Right renal cortex interstitium (tissue), 3 donors: ENCODE measurements around the gene NEU1. TPM values are rescaled to one million over a fixed set of nuclear protein-coding genes. Genes with fewer than 3 reads are reported as not detected.
"Not testable (repeated sequence)": the region's sequence is repeated elsewhere in the genome, so short reads cannot be mapped to it uniquely, and the experiment has no call there.

Source experiments
- DNase-seq, 3 donors: peaks; one replicate each; pipeline ENCODE4 v3.0.0-alpha.2; 2013; ENCODE audit warnings: low read depth in 3 of 3, low spot score in 2 of 3
- polyA plus RNA-seq, 3 donors: library from polyadenylated mRNA; unstranded; fragments of 120-200 nt; gene quantifications; one replicate each; pipeline ENCODE4 v1.2.1, GENCODE V29; 2013; ENCODE audit not compliant: insufficient read length in 3 of 3

Gene NEU1
- 10 to 100 TPM; 69.0 to 89.7 (median 77.5) TPM for polyA plus RNA-seq

DNA sequence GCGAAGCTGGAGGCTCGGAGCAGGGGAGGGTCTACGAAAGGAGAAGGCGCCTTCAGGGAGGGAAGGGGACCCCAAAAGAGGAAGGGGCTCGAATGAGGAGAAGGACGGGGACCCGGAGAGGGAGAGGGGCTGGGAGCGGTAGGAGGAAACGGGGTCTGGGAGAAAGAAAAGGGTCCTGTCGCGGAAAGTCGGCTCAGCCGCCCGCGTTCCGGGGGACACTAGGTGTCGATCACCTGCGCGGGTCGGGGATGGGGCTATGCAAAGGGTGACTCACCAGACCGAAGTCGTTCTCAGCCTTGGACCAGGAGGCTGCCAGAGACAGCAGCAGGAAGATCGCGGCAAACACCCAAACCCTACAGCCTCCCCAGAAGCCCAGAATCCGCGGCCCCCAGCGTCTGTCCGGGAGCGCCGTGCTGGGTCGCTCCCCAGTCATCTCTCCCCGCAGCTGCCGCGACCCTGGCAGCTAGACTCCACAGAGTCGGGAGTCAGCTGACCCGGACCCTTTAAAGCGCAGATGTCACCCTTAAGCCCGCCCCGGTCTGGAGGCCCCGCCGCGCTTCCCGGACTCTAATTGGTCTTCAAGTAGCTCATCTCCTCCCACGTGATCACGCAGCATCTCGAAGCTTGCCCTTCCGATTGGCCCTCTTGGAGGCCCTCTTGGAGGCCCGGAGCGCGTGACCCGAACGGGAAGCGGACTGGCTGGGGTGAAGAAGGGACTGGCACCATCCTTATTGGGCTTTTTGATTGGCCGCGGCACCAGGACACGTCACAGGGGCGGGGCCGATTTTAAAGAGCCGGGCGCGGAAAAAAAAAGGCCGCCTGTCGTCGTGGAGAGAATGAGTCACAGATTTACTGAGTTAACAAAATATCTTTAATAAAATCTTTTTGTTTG, at the start of gene NEU1:
Gene NEU1, minus strand, starts transcription at position 478 of the 892 bp plus-strand sequence. Its CDS starts 45 bp downstream, at position 433.
- DNase-seq, result peak; percentile 97 to 99 (median 98)

GRCh38 chr6:31911826-31912585, 49.4 kb upstream of the NEU1 start:
- no peak for DNase-seq

DNA sequence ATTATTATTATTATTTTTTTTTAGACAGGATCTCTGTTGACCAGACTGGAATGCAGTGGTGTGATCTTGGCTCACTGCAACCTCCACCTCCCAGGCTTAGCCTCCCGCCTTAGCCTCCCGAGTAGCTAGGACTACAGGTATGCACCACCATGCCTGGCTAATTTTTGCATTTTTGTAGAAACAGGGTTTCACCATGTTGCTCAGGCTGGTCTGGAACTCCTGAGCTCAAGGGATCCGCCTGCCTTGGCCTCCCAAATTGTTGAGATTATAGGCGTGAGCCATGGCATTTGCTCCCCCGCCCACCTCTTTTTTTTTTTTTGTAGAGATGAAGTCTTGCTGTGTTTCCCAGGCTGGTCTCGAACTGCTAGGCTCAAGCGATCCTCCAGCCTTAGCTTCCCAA, 46.7 kb upstream of the NEU1 start:
- not testable (repeated sequence) for DNase-seq

DNA sequence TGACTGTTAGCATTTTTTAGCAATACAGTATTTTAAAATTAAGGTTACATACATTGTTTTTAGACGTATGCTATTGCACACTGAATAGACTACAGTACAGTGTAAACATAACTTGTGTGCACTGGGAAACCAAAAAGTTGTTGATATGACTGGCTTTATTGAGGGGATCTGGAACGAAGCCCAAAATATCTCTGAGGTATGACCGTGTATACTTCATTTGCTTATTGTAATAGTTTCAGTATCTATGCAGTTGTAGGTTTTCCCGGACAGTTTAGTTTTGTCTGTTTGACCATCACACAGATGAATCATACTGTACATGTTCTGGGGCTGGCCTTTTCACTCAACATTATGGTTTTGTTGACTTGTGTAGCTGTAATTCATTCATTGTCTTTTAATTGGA, 46.2 kb upstream of the NEU1 start:
- no peak for DNase-seq

DNA sequence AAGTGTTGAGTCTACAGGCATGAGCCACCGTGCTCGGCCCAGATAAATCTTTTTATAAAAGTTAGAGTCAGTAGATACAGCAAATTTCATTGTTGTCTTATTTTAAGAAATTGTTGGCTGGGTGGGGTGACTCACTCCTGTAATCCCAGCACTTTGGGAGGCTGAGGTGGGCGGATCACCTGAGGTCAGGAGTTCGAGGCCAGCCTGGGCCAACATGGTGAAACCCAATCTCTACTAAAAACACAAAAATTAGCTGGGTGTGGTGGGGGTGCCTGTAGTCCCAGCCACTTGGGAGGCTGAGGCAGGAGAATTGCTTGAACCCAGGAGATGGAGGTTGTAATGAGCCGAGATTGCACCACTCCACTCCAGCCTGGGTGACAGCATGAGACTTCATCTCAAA, 45.6 kb upstream of the NEU1 start:
- not testable (repeated sequence) for DNase-seq

DNA sequence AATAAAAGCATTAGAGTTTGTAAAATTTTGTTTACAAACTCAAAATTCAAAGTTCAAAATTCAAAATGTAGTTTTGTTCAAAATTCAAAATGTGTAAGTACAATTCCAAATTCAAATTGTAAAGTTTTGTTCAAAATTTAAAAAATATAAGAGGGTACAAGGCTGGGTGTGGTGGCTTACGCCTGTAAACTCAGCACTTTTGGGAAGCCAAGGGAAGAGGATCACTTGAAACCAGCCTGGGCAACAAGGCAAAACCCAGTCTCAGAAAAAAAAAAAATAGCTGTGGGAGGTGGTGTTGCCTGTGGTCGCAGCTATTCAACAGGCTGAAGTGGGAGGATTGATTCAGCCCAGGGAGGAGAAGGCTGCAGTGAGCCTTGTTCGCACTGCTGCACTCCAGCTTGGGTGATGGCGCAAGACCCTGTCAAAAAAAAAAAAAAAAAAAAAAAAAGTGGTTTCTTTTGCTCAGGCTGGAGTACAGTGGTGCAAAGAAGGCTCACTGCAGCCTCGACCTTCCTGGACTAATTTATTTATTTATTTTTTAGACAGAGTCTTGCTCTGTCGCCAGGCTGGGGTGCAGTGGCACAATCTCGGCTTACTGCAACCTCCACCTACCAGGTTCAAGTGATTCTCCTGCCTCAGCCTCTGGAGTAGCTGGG, 44.7 kb upstream of the NEU1 start:
- DNase-seq, result no peak

DNA sequence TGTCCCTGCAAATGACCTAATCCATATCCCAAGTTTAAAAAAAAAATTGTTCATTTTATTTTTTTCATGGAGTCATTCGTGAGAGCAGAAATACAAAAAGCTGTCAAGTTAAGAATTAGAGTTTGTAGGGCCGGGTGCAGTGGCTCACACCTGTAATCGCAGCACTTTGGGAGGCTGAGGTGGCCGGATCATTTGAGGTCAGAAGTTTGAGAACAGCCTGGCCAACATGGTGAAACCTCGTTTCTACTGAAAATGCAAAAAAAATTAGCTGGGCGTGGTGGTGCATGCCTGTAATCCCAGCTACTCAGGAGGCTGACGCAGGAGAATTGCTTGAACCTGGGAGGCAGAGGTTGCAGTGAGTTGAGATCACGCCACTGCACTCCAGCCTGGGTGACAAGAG, 44.1 kb upstream of the NEU1 start:
- DNase-seq, result not testable (repeated sequence)

DNA sequence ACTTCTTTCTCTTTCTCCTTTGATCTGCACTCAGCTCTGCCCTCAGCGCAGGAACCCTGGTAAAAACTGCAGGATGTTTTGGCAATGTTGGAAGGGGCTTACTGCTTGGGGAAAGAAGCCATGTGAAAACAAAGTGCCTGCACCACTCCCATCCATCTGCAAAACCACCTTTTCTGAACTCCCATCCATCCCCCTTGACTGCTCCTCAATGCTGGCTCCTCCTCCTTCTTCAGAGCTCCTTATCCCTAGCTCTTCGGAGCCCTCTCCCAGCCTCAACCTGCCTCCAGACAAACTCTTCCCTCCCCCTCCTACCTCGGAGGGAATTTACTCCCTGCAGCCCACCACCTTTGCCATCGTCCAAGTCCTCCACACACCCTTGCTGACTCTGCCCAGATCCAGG, 43.5 kb upstream of the NEU1 start:
- no peak for DNase-seq

DNA sequence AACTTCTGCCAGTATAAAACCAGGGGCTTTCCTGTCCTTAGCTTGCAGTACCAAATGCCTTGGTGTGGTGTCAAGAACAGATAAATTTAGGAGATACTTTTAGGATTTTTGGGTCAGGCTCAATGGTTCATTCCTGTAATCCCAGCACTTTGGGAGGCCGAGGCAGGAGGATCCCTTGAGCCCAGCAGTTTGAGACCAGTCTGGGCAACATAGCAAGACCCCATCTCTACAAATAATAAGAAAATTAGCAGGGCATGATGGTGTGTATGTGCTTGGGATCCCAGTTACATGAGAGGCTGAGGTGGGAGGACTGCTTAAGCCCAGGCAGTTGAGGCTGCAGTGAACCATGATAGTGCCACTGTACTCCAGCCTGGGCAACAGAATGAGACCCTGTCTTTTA, 42.4 kb upstream of the NEU1 start:
- DNase-seq, result no peak

GRCh38 chr6:31903957-31904356, 41.3 kb upstream of the NEU1 start:
- DNase-seq, result no peak

DNA sequence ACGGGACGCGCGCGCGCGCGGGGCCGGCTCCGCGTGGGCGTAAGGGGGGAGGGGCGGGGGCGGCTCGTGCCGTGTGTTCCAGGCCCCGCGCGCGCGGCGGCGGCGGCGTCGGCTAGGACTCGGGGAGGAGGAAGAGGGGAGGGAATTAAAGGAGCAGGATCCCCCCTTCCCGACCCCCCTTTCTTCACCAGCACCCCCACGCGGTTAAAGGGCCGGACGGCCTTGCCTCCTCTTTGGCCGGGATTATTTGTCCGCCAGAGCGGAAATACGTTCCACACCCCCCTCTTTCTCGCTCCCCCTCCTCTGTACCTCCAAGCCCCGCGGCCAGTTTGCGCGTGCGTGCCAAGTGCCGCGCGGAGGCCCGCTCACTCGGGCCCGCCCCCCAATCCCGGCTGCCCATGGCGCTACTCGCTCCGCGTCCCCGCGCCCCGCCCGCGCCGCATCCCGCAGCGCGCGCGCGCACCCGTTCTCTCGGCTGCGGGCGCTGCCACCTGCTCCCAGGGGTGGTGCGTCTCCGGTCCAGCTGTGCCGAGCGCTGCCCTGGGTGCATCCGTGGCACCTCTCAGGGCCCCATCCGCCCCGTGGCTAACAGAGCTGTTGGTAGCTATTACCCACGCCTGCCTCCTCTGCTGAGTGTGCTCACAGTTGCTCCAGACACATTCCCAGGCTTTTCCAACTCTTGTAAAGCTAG, 39.5 kb upstream of the NEU1 start, which contains the start of gene ZBTB12:
Gene ZBTB12, minus strand, starts transcription at position 134 of the 691 bp plus-strand sequence. CDS start 781 bp downstream, outside the sequence.
- peak; percentile 91 to 98 (median 98) for DNase-seq

GRCh38 chr6:31901415-31901952, 38.9 kb upstream of the NEU1 start:
- DNase-seq, result no peak

GRCh38 chr6:31900917-31901414, 38.3 kb upstream of the NEU1 start:
- DNase-seq, result no peak

DNA sequence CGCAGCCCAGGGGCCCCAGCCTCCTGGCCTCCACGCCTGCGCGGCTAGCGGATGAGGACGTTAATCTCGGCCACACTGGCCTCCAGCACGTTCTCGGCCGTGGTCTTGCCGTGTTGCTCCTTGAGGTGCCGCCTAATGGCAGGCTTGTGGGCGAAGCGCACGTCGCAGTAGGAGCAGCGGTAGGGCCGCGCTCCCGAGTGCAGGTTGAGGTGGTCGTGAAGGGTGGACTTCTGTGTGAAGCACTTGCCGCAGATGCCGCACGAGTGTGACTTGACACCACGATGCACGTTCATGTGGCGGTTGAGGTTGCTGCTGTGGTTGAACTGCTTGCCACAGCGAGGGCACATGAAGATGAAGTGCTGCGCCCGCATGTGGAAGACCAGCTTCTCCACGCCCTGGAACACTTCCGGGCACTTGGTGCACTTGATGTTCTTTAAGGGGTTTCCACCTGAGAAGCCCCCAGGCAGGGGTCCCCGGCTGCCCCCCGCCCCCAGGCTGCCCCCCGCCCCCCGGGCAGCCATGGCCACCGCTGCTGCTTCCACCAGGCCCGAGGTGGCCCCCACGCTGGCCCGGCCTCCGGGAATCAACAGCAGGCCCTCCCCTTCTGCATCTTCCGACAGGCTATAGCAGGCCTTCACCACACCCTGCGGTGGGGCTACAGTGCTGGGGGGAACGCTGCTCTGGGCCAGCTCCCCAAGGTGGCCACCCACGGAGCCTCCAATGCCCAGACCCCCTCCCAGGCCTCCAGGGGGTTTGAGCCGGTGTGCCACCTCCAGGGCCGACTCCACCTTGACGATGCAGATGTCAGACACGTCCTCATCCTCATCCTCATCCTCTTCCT, 37.5 kb upstream of the NEU1 start:
- no peak for DNase-seq

- DNase-seq, result no peak
Measured at GRCh38 chr6:31899215-31899614, 36.6 kb upstream of the NEU1 start.

DNA sequence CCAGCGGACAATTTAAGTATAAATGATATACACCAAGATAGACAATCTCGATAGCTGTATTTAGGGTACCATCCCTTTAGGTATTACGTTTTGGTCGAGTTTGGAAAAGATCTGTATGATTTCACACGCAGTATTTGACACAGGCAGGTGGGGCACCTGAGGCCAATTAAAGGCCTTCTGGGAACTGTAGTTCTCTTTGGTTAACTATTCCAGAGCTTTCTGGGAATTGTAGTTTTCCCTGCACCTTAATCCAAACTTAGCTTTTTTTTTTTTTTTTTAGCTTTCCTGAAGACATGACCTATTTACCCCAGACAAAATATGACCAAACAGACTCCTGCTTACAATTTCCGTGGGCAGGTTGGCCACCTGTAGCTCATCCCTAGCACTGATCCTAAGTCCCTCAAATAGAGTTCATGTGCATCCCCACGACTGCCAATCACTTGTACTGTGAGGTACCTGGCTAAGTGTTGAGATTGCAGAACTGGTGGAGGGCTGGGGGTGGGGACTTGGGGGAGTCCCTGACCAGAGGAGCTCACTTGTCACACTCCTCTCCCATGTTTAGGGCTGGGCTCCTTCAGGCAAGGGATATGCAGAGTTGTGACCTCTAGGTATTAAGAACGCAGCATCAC, 35.9 kb upstream of the NEU1 start:
- DNase-seq, result no peak

DNA sequence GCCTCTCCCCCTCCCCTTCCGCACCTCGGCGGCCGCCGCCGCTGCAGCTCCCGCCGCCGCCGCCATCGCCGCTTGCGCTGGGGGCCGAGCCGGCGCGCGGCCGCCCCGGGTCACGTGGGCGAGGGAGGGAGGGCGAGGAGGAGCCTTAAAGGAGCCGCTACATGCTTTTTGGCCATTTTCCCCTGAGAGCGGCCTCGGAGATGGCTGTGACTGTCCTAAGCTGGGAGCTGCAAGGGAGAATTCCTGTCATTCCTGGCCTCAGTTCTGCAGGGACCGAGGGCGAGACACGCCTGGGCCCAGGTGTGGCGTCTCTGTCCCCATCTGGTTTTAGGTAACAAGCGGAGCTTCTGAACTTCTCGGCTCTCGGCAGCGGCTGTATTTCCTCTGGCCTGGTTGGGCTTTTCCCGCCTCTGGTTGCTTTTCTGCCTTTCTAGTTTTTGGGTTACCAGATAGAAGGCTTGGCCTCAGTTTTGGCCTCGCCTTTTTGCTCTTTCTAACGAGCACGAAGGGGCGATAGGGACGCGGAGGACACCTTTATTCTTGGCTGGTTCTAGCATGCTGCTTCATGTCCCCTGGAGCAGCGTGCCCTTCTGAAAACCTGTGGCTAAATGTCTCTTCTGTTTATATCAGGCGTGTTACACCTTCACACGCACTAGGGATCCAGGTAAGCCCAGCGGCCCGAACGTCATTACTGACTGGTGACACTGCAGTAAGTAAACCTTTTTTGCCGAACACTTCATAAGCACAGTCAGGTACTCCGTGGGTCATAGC, 35.2 kb upstream of the NEU1 start, which contains the start of gene EHMT2:
Gene EHMT2, minus strand, starts transcription at position 87 of the 771 bp plus-strand sequence. Its CDS starts 21 bp downstream, at position 66.
- DNase-seq, result peak; percentile 67 to 77 (median 72)
